Stimulated activated CD4-positive, alpha-beta T cell treated with anti-CD3 and anti-CD28 coated beads, Interleukin-1b, Interleukin-23, amount 100 ng/mL, for 4 hours (primary cell): ENCODE results near the gene SAMD8.
"Not testable (repeated sequence)": the region's sequence is repeated elsewhere in the genome, so short reads cannot be mapped to it uniquely, and the experiment has no call there.

Experiments
- DNase-seq, 2 donors: peaks; one replicate each; pipeline ENCODE4 v3.0.0-alpha.2; 2020; ENCODE audit warnings: low read depth in 2 of 2

SAMD8 gene

GRCh38 chr10:75086278-75086934 lies 25.1 kb upstream of the SAMD8 start:
- DNase-seq, result no peak

- no peak for DNase-seq
These were observed 22.8 kb upstream of the SAMD8 start for GRCh38 chr10:75088640-75089039.

- no peak for DNase-seq
These were observed 21.8 kb upstream of the SAMD8 start for GRCh38 chr10:75089634-75090033.

- no peak for DNase-seq
These were observed 20.3 kb upstream of the SAMD8 start for GRCh38 chr10:75091146-75091545.

GRCh38 chr10:75094465-75094864 lies 17.0 kb upstream of the SAMD8 start:
- DNase-seq, result no peak

- no peak for DNase-seq
These were observed 15.8 kb upstream of the SAMD8 start for GRCh38 chr10:75095631-75096030.

GRCh38 chr10:75096749-75097148 lies 14.7 kb upstream of the SAMD8 start:
- DNase-seq, result no peak

- no peak for DNase-seq
These were observed 13.7 kb upstream of the SAMD8 start for GRCh38 chr10:75097666-75098285.

- no peak for DNase-seq
These were observed 12.4 kb upstream of the SAMD8 start for GRCh38 chr10:75098902-75099673.

GRCh38 chr10:75099952-75100763 lies 11.3 kb upstream of the SAMD8 start:
- DNase-seq, result peak; percentile 81 to 82

- no peak for DNase-seq
These were observed 10.6 kb upstream of the SAMD8 start for GRCh38 chr10:75100764-75101291.

GRCh38 chr10:75101416-75102251 lies 9.8 kb upstream of the SAMD8 start:
- DNase-seq, result no peak

GRCh38 chr10:75102830-75103673 lies 8.4 kb upstream of the SAMD8 start:
- DNase-seq, result no peak

- DNase-seq, result no peak
These were observed 7.4 kb upstream of the SAMD8 start for GRCh38 chr10:75103881-75104686.

- DNase-seq, result no peak
These were observed 6.6 kb upstream of the SAMD8 start for GRCh38 chr10:75104842-75105241.

- no peak for DNase-seq
These were observed 5.8 kb upstream of the SAMD8 start for GRCh38 chr10:75105576-75106197.

- no peak for DNase-seq
These were observed 5.2 kb upstream of the SAMD8 start for GRCh38 chr10:75106242-75106641.

- not testable (repeated sequence) for DNase-seq
These were observed 4.6 kb upstream of the SAMD8 start for GRCh38 chr10:75106891-75107290.
